ENCODE measurements around the gene GARIN5B. TPM values are rescaled to one million over a fixed set of nuclear protein-coding genes. Genes with fewer than 3 reads are reported as not detected.

The GARIN5B gene
- total and polyA plus RNA-seq, 9 donors, result not detected

GRCh38 chr19:55320844-55321419 is 42.1 kb downstream of the GARIN5B start:
- no peak for DNase-seq
- Histone ChIP-seq H3K36me3 (no peaks in the 10 kb centered on the region), H3K4me1 (ENCODE audit: insufficient read depth) (no peaks in the 10 kb centered on the region), H3K9me3 (no peaks in the 10 kb centered on the region), H3K27me3 (no peaks in the 10 kb centered on the region), H3K4me3 (no peak overlapping the region), H3K27ac (no peak overlapping the region)
- no peak for TF ChIP-seq POLR2A (IDR thresholded peaks at IDR 0.05)
- TF ChIP-seq, protein P1, sequence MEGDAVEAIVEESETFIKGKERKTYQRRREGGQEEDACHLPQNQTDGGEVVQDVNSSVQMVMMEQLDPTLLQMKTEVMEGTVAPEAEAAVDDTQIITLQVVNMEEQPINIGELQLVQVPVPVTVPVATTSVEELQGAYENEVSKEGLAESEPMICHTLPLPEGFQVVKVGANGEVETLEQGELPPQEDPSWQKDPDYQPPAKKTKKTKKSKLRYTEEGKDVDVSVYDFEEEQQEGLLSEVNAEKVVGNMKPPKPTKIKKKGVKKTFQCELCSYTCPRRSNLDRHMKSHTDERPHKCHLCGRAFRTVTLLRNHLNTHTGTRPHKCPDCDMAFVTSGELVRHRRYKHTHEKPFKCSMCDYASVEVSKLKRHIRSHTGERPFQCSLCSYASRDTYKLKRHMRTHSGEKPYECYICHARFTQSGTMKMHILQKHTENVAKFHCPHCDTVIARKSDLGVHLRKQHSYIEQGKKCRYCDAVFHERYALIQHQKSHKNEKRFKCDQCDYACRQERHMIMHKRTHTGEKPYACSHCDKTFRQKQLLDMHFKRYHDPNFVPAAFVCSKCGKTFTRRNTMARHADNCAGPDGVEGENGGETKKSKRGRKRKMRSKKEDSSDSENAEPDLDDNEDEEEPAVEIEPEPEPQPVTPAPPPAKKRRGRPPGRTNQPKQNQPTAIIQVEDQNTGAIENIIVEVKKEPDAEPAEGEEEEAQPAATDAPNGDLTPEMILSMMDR (IDR thresholded peaks at IDR 0.05), result no peak
- TF ChIP-seq EP300 (IDR thresholded peaks at IDR 0.05), result no peak
- intact Hi-C loops (cut with DNase I), result no loop called here
- WGBS, 3 donors, result 79 to 92% (median 86%) methylated on average over 7 to 8 of the region's 8 CpGs

DNA sequence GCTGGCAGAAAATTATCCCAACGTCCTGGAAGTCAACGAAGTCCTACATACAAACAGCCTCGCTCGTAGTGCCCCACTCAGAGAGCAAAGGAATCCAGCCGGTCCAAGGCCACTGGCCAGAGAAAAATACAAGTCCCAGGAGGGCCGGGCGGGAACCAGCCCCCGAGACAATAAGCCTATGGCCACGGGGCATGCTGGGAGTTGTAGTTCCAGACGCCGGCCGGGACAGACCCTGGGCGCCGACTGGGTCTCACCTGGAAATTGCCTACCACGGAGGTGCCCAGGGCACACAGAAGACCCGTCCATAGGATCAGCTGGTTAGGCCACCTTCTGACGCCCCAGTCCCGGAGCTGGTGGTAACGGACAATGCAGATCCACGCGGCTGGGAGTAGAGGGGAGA is 43.3 kb downstream of the GARIN5B start:
- 5 to 18% (median 7%) methylated on average over 21 of the region's 21 CpGs for WGBS, 3 donors
- Histone ChIP-seq H3K9me3 (no peaks in the 10 kb centered on the region), H3K27ac (no peak overlapping the region), H3K4me1 (ENCODE audit: insufficient read depth) (no peaks in the 10 kb centered on the region), H3K4me3 (no peak overlapping the region), H3K36me3 (no peaks in the 10 kb centered on the region), H3K27me3 (no peaks in the 10 kb centered on the region)
- intact Hi-C loops (cut with DNase I), result no loop called here
- DNase-seq, result peak in 4 of 5 donors; percentile 36 to 75 (median 56)
- TF ChIP-seq EP300 (IDR thresholded peaks at IDR 0.05), result no peak

DNA sequence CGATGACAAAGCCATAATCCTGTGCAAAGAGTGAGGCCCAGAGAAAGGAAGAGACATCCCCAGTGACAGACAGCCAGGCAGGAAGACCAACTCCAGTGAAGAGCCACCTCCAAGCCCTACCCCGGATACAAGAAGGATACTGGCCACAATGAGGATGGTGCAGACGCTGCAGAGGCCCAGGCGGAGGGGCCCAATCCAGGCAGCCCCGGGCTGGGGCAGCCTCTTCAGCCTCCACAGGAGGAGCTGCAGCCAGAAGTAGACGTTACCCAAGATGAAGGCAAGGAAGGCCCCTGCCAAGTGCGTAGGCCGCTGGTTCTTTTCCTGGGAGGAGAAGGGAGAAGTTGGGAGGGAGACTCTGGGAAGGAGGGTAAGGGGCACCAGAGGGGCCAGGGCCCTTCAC is 46.4 kb downstream of the GARIN5B start:
- Histone ChIP-seq H3K27me3 (no peaks in the 10 kb centered on the region), H3K27ac (no peak overlapping the region), H3K36me3 (no peaks in the 10 kb centered on the region), H3K4me3 (no peak overlapping the region), H3K4me1 (ENCODE audit: insufficient read depth) (peaks cover 4% of the 10 kb centered on the region), H3K9me3 (no peaks in the 10 kb centered on the region)
- DNase-seq, result no peak
- intact Hi-C loops (cut with DNase I), result no loop called here
- TF ChIP-seq POLR2A (IDR thresholded peaks at IDR 0.05), result no peak
- 84 to 89% (median 88%) methylated on average over 8 of the region's 8 CpGs for WGBS, 3 donors

GRCh38 chr19:55315956-55316525 is 47.0 kb downstream of the GARIN5B start:
- no peaks in the 10 kb centered on the region for H3K27me3 ChIP-seq
- H3K4me3 ChIP-seq, result no peak overlapping the region
- no peak overlapping the region for H3K27ac ChIP-seq
- TF ChIP-seq EP300 (IDR thresholded peaks at IDR 0.05), result no peak
- no peak for TF ChIP-seq POLR2A (IDR thresholded peaks at IDR 0.05)
- TF ChIP-seq, protein P1 (IDR thresholded peaks at IDR 0.05), result no peak
- 86 to 91% (median 87%) methylated on average over 13 of the region's 13 CpGs for WGBS, 3 donors
- H3K36me3 ChIP-seq, result no peaks in the 10 kb centered on the region
- peaks cover 4% of the 10 kb centered on the region for H3K4me1 ChIP-seq (ENCODE audit: insufficient read depth)
- no peak for DNase-seq
- intact Hi-C loops (cut with DNase I), result no loop called here
- H3K9me3 ChIP-seq, result no peaks in the 10 kb centered on the region

GRCh38 chr19:55314396-55314795 is 48.7 kb downstream of the GARIN5B start:
- no peak overlapping the region for H3K27ac ChIP-seq

More at GRCh38 chr19:55314396-55314795, 48.7 kb downstream of the GARIN5B start:
- TF ChIP-seq, protein P1 (IDR thresholded peaks at IDR 0.05), result no peak
- TF ChIP-seq POLR2A (IDR thresholded peaks at IDR 0.05) (no peak), EP300 (IDR thresholded peaks at IDR 0.05) (no peak)
- WGBS, 3 donors, result 88 to 96% (median 92%) methylated on average over 8 of the region's 8 CpGs
- DNase-seq, result no peak
- intact Hi-C loops (cut with DNase I), result no loop called here
- Histone ChIP-seq H3K27me3 (no peaks in the 10 kb centered on the region), H3K36me3 (no peaks in the 10 kb centered on the region), H3K4me1 (ENCODE audit: insufficient read depth) (peaks cover 4% of the 10 kb centered on the region), H3K4me3 (no peak overlapping the region), H3K9me3 (no peaks in the 10 kb centered on the region)

Data from ovary (tissue), 9 donors.